HG03095 (cell line): Measurements from ENCODE around the gene SDK1.
"Not testable (repeated sequence)": the region's sequence is repeated elsewhere in the genome, so short reads cannot be mapped to it uniquely, and the experiment has no call there.

ENCODE experiments used
- ATAC-seq: cut with Tn5 transposase; IDR thresholded peaks from one replicate; pipeline ENCODE4 v1.9.1; 2021; ENCODE audit warnings: moderate library complexity; ENCODE audit not compliant: unreplicated experiment

SDK1 gene

GRCh38 chr7:3575753-3576531 lies 274.9 kb downstream of the SDK1 start:
- no peak for ATAC-seq

GRCh38 chr7:3578399-3578798 lies 277.3 kb downstream of the SDK1 start:
- ATAC-seq, result no peak

GRCh38 chr7:3579638-3580219 lies 278.7 kb downstream of the SDK1 start:
- no peak for ATAC-seq

- not testable (repeated sequence) for ATAC-seq
Measured at GRCh38 chr7:3582145-3582544, 281.1 kb downstream of the SDK1 start.

GRCh38 chr7:3585826-3586225 lies 284.8 kb downstream of the SDK1 start:
- ATAC-seq, result no peak

GRCh38 chr7:3588341-3588740 lies 287.3 kb downstream of the SDK1 start:
- no peak for ATAC-seq

- ATAC-seq, result no peak
Measured at GRCh38 chr7:3589752-3590151, 288.7 kb downstream of the SDK1 start.

GRCh38 chr7:3591219-3591618 lies 290.2 kb downstream of the SDK1 start:
- ATAC-seq, result no peak

GRCh38 chr7:3591944-3592343 lies 290.9 kb downstream of the SDK1 start:
- ATAC-seq, result no peak

GRCh38 chr7:3592401-3593134 lies 291.5 kb downstream of the SDK1 start:
- no peak for ATAC-seq

- ATAC-seq, result no peak
Measured at GRCh38 chr7:3594901-3595300, 293.8 kb downstream of the SDK1 start.

GRCh38 chr7:3598854-3599253 lies 297.8 kb downstream of the SDK1 start:
- ATAC-seq, result no peak

GRCh38 chr7:3605222-3605621 lies 304.2 kb downstream of the SDK1 start:
- ATAC-seq, result no peak

GRCh38 chr7:3606436-3606835 lies 305.4 kb downstream of the SDK1 start:
- ATAC-seq, result no peak

GRCh38 chr7:3607847-3608246 lies 306.8 kb downstream of the SDK1 start:
- no peak for ATAC-seq

- no peak for ATAC-seq
Measured at GRCh38 chr7:3616306-3616705, 315.3 kb downstream of the SDK1 start.

GRCh38 chr7:3630081-3630480 lies 329.0 kb downstream of the SDK1 start:
- no peak for ATAC-seq

- no peak for ATAC-seq
Measured at GRCh38 chr7:3634396-3634795, 333.3 kb downstream of the SDK1 start.

GRCh38 chr7:3636131-3636860 lies 335.2 kb downstream of the SDK1 start:
- no peak for ATAC-seq

- ATAC-seq, result no peak
Measured at GRCh38 chr7:3639253-3639652, 338.2 kb downstream of the SDK1 start.

GRCh38 chr7:3641582-3641981 lies 340.5 kb downstream of the SDK1 start:
- ATAC-seq, result no peak
